ENCODE measurements around the gene LY9. TPM values are rescaled to one million over a fixed set of nuclear protein-coding genes. Genes with fewer than 3 reads are reported as not detected.

The LY9 gene
- total RNA-seq, 1 donor = 93.1 TPM

DNA sequence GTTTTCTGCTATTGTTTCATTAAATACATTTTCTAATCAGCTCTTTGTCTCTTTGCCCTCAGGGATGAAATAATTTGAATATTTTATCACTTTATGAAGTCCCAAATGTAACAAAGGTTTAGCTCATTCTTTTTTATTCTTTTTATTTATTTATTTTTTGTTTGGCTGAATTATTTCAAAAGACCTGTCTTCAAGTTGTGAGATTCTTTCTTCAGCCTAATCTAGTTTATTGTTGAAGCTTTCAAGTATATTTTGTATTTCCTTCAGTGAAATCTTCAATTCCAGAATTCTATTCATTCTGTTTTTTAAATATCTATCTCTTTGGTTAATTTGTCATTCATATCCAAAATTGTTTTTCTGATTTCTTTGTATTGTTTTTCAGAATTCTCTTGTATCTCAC, 10.8 kb downstream of the LY9 start:
- no peak overlapping the region for H3K4me3 ChIP-seq (ENCODE audit: low read length)
- peaks cover 21% of the 10 kb centered on the region for H3K4me1 ChIP-seq (ENCODE audit: insufficient read depth, low read length)
- no peaks in the 10 kb centered on the region for H3K27me3 ChIP-seq (ENCODE audit: insufficient read depth, low read length)
- H3K9me3 ChIP-seq (ENCODE audit: low read depth, low read length) = peaks cover 16% of the 10 kb centered on the region

DNA sequence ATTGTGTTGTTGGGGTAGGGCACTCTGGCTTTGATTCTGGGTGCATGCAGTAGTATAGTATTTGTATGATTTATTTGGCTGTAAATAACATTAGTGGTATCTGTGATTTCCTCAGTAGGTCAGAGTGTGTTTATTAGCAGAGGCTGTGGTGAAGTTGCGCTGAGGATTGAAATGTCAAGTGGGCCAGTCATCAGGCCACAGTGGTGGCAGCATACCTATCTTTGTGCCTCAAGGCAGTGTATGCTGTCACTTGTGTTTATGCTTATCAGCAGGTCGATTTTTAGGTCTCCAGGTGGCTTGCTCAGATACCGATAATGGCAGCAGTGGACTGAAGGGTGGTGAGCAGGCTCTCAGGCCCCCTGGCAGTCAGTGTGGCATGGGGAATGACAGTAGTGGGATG, 11.3 kb downstream of the LY9 start:
- Histone ChIP-seq H3K27me3 (ENCODE audit: insufficient read depth, low read length) (no peaks in the 10 kb centered on the region), H3K9me3 (ENCODE audit: low read depth, low read length) (peaks cover 16% of the 10 kb centered on the region), H3K4me3 (ENCODE audit: low read length) (no peak overlapping the region), H3K4me1 (ENCODE audit: insufficient read depth, low read length) (peaks cover 16% of the 10 kb centered on the region)

DNA sequence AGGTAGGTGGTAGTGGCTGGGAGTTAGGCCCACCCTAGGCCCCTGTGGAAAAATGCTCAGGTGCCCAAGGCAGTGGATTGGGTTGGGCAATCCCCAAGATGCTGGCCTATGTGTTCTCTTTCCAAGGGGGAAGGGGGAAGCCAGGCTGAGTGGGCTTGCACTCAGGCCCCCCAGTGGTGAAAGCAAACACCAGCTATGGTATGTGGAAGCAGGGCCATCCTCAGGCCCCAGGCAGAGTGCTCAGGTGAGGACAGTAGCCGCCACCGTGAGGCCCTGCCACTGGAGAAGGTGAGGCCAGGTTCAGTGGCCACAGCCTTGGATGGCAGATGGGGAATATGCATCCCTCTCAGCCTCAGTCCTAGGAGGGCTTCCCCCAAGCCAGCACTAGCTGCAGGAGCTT, 11.8 kb downstream of the LY9 start:
- Histone ChIP-seq H3K9me3 (ENCODE audit: low read depth, low read length) (peaks cover 16% of the 10 kb centered on the region), H3K4me1 (ENCODE audit: insufficient read depth, low read length) (peaks cover 14% of the 10 kb centered on the region), H3K27me3 (ENCODE audit: insufficient read depth, low read length) (no peaks in the 10 kb centered on the region), H3K4me3 (ENCODE audit: low read length) (no peak overlapping the region)

DNA sequence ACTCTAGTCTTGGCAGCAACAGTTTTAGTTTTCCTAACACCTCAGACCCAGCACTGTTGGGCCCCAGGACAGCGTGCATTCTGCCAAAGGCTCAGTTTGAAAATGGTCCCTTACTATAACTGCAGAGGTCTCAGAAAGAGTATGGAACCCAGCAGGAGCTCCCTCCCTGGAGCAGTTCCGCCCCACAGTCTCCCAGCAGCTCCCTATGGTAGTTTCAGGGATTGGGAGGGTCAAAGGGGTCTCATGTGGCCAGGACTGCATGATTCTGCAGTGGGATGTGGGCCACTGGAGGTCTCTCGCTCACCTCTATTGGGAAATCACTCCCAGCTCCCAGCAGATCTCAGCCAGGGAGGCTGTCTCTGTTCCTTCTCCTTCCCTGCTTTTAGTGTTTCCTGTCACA, 12.3 kb downstream of the LY9 start:
- H3K9me3 ChIP-seq (ENCODE audit: low read depth, low read length) = peaks cover 16% of the 10 kb centered on the region
- peaks cover 14% of the 10 kb centered on the region for H3K4me1 ChIP-seq (ENCODE audit: insufficient read depth, low read length)
- H3K27me3 ChIP-seq (ENCODE audit: insufficient read depth, low read length) = no peaks in the 10 kb centered on the region
- H3K4me3 ChIP-seq (ENCODE audit: low read length) = no peak overlapping the region

DNA sequence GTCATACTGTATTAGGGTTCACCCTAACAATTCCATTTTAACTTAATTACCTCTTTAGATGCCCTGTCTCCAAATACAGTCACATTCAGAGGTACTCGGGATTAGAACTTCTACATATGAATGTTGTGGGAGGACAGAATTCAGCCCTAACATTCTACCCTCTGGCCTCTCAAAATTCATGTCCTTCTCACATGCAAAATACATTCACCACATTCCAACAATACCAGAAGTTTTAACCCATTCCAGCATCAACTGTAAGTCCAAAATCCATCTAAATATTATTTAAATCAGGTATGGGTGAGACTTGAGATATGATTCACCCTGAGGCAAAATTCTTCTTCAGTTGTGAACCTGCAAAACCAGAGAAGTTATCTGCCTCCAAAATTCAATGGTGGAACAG, 14.5 kb downstream of the LY9 start:
- Histone ChIP-seq H3K9me3 (ENCODE audit: low read depth, low read length) (peaks cover 16% of the 10 kb centered on the region), H3K4me1 (ENCODE audit: insufficient read depth, low read length) (peaks cover 14% of the 10 kb centered on the region), H3K27me3 (ENCODE audit: insufficient read depth, low read length) (no peaks in the 10 kb centered on the region), H3K4me3 (ENCODE audit: low read length) (no peak overlapping the region)

DNA sequence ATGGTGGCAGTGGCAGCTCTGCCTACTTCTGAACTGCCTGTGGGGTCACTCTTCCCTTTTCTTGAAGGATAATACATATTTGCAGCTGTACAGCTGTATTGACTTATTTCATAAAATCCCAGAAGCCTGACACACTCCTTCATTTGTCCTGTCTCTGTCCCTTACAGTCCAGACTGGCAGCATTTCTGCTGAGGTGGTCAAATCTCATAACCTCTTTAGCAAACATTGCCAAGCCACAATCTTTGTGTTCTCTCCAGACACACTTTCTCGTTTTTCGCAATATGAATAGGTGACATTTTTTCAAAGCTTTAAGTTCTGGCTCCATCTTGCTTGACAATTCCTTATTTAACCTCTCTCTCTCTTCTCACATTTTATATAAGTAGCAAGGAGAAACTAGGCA, 15.2 kb downstream of the LY9 start:
- Histone ChIP-seq H3K9me3 (ENCODE audit: low read depth, low read length) (peaks cover 12% of the 10 kb centered on the region), H3K27me3 (ENCODE audit: insufficient read depth, low read length) (no peaks in the 10 kb centered on the region), H3K4me1 (ENCODE audit: insufficient read depth, low read length) (peaks cover 14% of the 10 kb centered on the region), H3K4me3 (ENCODE audit: low read length) (no peak overlapping the region)

DNA sequence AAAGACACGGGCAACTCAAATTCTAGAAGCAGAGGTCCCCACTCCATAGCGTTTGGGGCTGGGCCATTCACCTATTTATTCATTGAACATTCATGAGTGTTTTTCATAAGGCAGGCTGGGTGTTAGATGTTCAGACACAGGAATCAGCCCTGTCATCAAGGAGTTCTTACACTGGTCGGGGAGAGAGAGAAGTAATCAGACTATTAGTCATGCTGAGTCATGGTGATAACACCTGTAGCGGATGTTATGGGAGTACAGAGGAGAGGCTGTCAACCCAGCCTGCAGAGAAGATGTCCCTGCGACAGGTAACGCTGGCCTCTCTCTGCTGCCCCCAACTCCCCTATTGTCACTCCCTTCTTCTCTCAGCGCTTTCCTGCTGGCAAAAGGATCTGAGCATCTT, 17.2 kb downstream of the LY9 start:
- Histone ChIP-seq H3K4me3 (ENCODE audit: low read length) (no peak overlapping the region), H3K9me3 (ENCODE audit: low read depth, low read length) (no peaks in the 10 kb centered on the region), H3K4me1 (ENCODE audit: insufficient read depth, low read length) (peaks cover 3% of the 10 kb centered on the region), H3K27me3 (ENCODE audit: insufficient read depth, low read length) (no peaks in the 10 kb centered on the region)

DNA sequence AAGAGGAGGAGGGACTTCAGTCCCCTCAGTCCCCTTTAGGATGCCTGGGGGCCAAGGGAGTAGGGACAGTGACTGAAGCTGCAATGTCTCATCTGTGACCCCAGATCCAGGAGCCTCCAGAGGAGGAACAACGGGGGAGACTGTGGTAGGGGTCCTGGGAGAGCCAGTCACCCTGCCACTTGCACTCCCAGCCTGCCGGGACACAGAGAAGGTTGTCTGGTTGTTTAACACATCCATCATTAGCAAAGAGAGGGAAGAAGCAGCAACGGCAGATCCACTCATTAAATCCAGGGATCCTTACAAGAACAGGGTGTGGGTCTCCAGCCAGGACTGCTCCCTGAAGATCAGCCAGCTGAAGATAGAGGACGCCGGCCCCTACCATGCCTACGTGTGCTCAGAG, 18.3 kb downstream of the LY9 start:
- no peaks in the 10 kb centered on the region for H3K9me3 ChIP-seq (ENCODE audit: low read depth, low read length)
- H3K4me3 ChIP-seq (ENCODE audit: low read length) = no peak overlapping the region
- H3K27me3 ChIP-seq (ENCODE audit: insufficient read depth, low read length) = no peaks in the 10 kb centered on the region
- no peaks in the 10 kb centered on the region for H3K4me1 ChIP-seq (ENCODE audit: insufficient read depth, low read length)

DNA sequence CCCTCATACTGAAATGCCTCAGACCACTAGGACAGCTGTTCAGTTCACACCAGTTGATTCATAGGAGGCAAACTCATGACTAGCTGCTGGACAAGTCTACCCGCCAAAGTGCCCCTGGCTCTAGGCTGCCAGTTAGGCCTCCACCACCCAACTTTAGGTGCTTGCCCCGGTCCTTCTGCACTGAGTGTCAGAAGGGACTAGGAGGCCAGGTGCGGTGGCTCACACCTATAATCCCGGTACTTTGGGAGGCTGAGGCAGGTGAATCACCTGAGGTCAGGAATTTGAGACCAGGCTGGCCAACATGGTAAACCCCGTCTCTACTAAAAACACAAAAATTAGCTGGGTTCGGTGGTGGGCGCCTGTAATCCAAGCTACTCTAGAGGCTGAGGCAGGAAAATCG, 18.9 kb downstream of the LY9 start:
- Histone ChIP-seq H3K9me3 (ENCODE audit: low read depth, low read length) (no peaks in the 10 kb centered on the region), H3K4me3 (ENCODE audit: low read length) (no peak overlapping the region), H3K27me3 (ENCODE audit: insufficient read depth, low read length) (no peaks in the 10 kb centered on the region), H3K4me1 (ENCODE audit: insufficient read depth, low read length) (no peaks in the 10 kb centered on the region)

DNA sequence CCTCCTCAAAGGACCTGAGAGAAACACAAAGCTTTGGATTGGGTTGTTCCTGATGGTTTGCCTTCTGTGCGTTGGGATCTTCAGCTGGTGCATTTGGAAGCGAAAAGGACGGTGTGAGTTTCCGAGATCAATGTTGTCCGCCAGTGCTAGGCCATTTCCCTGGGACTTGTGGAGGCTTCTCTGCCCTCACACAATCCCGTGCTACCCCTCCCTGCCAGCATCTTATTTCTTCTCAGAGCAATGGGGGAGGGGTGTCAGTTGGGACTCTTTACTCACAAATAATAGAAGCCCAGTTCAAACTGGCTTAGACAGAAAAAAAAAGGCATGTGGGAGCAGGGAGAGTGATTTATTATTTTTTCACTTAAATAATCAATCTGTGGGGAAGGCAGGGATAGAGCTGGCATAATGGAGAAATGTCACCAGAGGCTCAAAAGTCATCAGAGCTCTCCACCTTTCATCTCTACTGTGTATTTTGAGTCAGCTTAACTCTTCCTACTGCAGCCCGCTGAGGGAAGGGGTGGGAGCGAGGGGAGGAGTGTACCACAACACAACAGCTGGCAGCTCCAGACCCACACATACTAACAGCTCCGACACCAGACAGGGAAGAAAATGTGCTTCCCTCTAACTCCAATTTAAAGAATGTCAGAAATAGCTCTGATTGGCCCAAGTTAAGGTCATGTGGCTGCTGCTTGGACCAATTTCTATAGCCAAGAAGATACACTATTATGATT, 22.4 kb downstream of the LY9 start:
- Histone ChIP-seq H3K4me3 (ENCODE audit: low read length) (no peak overlapping the region), H3K27me3 (ENCODE audit: insufficient read depth, low read length) (no peaks in the 10 kb centered on the region), H3K9me3 (ENCODE audit: low read depth, low read length) (no peaks in the 10 kb centered on the region), H3K4me1 (ENCODE audit: insufficient read depth, low read length) (no peaks in the 10 kb centered on the region)

DNA sequence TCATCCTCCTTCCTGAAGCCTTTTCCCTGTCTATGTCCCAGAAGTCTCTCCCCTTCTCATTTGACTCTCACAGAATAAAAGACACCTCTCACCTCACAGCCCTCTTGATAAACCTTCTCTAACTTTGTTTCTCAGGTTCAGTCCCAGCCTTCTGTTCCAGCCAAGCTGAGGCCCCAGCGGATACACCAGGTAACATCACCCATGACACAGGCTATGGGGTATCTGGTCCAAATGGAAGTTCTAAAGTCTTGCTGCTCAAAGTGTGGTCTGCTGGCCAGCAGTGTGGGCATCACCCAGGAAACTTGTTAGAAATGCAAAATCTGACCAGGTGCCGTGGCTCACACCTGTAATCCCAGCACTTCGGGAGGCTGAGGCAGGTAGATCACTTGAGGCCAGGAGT, 23.2 kb downstream of the LY9 start:
- H3K27me3 ChIP-seq (ENCODE audit: insufficient read depth, low read length) = no peaks in the 10 kb centered on the region
- no peak overlapping the region for H3K4me3 ChIP-seq (ENCODE audit: low read length)
- no peaks in the 10 kb centered on the region for H3K4me1 ChIP-seq (ENCODE audit: insufficient read depth, low read length)
- H3K9me3 ChIP-seq (ENCODE audit: low read depth, low read length) = no peaks in the 10 kb centered on the region

DNA sequence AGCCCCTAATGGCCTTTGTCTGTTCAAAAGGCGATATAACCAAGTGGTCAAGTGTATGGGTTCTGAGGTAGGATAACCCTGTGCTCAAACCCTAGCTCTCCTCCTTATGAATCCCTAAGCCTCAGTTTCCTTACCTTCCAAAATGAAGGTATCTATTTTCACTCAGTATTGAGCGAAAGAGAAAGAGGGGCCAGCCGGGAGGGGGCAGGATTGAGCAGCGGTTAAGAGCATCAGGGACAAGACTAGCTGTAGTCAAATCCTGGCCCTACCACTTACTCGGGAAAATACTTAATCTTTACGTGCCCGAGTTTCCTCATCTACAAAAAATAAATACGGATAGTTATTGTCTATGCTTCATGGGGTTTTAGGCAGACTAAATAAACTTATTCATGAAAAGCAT, 25.7 kb downstream of the LY9 start:
- H3K27me3 ChIP-seq (ENCODE audit: insufficient read depth, low read length) = no peaks in the 10 kb centered on the region
- H3K4me3 ChIP-seq (ENCODE audit: low read length) = no peak overlapping the region
- H3K9me3 ChIP-seq (ENCODE audit: low read depth, low read length) = no peaks in the 10 kb centered on the region
- no peaks in the 10 kb centered on the region for H3K4me1 ChIP-seq (ENCODE audit: insufficient read depth, low read length)

DNA sequence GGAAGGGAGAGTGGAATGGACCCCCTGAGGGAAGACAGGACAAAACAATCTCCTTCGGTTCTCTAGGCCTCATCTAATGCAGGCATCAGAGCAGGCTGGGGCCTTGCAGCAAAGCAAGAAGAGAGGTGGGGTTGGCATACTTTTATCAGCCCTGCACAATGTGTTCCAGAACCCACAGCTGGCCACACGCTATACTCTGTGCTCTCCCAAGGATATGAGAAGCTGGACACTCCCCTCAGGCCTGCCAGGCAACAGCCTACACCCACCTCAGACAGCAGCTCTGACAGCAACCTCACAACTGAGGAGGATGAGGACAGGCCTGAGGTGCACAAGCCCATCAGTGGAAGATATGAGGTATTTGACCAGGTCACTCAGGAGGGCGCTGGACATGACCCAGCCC, 27.3 kb downstream of the LY9 start:
- H3K4me1 ChIP-seq (ENCODE audit: insufficient read depth, low read length) = no peaks in the 10 kb centered on the region
- no peak overlapping the region for H3K4me3 ChIP-seq (ENCODE audit: low read length)
- H3K27me3 ChIP-seq (ENCODE audit: insufficient read depth, low read length) = no peaks in the 10 kb centered on the region
- H3K9me3 ChIP-seq (ENCODE audit: low read depth, low read length) = no peaks in the 10 kb centered on the region

DNA sequence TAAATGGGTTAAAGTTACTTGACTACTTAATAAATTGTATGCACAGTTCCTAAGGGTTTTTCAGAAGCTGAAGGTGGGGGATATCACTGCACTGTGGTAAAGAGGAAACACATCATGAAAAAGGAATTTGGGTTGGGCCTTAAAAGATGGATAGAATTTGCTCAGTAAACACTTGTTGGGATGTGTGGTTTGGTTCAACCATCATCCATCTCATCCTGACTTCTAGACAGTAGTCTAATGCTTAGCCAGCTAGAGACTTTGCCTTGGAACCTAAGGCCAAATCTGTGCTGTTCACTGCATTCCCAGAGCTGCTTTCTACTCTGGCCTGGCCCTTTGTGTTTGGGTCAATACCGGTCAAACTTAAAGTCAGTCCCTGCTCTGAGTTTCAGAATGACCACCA, 30.6 kb downstream of the LY9 start:
- no peak overlapping the region for H3K4me3 ChIP-seq (ENCODE audit: low read length)

DNA sequence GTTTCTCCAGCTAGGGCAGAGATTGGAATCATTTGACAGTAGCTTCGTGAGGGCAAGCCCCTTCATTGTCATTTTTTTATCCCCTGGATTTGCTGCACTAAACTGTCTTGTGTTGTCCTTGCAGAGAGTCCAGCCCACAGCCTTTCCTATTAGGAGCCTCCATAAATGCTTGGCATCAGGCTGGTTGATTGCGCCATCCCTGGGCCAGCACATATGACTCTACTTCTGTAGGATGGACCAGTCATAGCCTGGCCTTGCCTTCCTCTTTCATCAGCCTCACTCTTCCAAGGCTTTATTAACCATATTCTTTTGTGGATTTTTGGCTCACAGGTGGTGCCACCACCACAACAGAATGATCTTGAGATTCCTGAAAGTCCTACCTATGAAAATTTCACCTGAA, 31.4 kb downstream of the LY9 start:
- Histone ChIP-seq H3K4me3 (ENCODE audit: low read length) (no peak overlapping the region), H3K27me3 (ENCODE audit: insufficient read depth, low read length) (no peaks in the 10 kb centered on the region), H3K4me1 (ENCODE audit: insufficient read depth, low read length) (no peaks in the 10 kb centered on the region), H3K9me3 (ENCODE audit: low read depth, low read length) (no peaks in the 10 kb centered on the region)

More for the DNA sequence above, 30.6 kb downstream of the LY9 start:
- Histone ChIP-seq H3K27me3 (ENCODE audit: insufficient read depth, low read length) (no peaks in the 10 kb centered on the region), H3K9me3 (ENCODE audit: low read depth, low read length) (no peaks in the 10 kb centered on the region), H3K4me1 (ENCODE audit: insufficient read depth, low read length) (no peaks in the 10 kb centered on the region)

DNA sequence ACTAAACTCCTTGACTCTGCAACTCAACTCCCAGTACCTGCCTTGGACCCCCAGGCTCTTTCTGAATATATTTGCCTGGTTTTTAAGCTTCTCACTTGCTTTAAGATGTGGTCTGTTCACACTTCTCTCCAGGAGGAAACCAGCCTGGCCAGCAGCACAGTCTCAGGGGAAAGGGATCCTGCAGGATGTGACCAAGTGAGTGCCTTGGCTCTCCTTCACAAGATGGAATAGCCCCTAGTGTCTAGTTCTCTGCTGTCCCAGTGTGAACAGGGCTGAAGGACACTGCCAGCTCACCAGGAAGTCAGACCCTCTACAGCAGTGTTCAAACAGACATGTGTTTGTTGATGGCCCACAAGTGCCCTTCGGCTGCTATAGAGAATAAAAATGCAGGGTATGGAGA, 33.8 kb downstream of the LY9 start:
- Histone ChIP-seq H3K27me3 (ENCODE audit: insufficient read depth, low read length) (no peaks in the 10 kb centered on the region), H3K4me3 (ENCODE audit: low read length) (no peak overlapping the region), H3K4me1 (ENCODE audit: insufficient read depth, low read length) (peaks cover 4% of the 10 kb centered on the region), H3K9me3 (ENCODE audit: low read depth, low read length) (no peaks in the 10 kb centered on the region)

Measured in mononuclear cell (primary cell).